Measurements from ENCODE around the gene RCN2. TPM values are rescaled to one million over a fixed set of nuclear protein-coding genes. Genes with fewer than 3 reads are reported as not detected.

RCN2 gene
- total and polyA plus RNA-seq, 2 of the 13 experiments (the other 11 are each of a cell fraction or from before 2014, with no cell fraction given) = 84.4 to 89.0 TPM

DNA sequence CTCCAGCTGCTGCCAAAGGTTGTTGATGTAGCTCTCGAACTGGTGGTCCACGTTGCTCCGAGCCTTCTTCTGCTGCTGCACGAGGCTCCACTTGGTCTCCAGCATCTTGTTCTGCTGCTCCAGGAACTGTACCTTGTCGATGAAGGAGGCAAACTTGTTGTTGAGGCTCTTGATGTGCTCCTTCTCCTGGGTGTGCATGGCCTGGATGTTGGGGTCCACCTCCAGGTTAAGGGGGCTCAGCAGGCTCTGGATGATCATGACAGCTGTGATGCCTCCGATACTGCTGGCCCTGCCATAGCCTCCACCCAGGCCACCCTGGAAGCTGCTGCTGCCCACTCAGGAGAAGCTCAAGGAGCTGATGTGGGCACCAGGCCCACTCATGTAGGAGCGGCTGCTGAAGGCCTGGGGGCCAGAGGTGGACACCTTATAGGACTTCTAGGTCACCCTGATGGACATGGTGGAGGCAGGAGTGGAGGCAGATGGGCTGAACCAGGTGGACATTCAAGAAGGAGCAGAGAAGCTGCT lies 48.5 kb downstream of the RCN2 start:
- H4K20me1 ChIP-seq (ENCODE audit: insufficient read depth, low read length) = no peaks in the 10 kb centered on the region
- ATAC-seq (no peak), DNase-seq (ENCODE audit: low spot score) (no peak), FAIRE-seq (no peak)
- ChIA-PET POLR2A (no interaction called here), CTCF (ENCODE audit: low intra/inter-chr PET ratio, low total read pairs) (no interaction called here)
- H3K27ac ChIP-seq (ENCODE audit: extremely low read length, insufficient read depth, low read length) = no peak overlapping the region
- no TSS peak for BruUV-seq (replicated peaks)
- 19% methylated on average over 6 of the region's 7 CpGs for WGBS (ENCODE audit: low lambda C conversion rate)
- H3K79me2 ChIP-seq (ENCODE audit: insufficient read depth, low read length) = no peaks in the 10 kb centered on the region
- intact Hi-C loops (cut with micrococcal nuclease; ENCODE audit: unreplicated experiment) (loop anchor here (5.0 kb wide), 1 partner anchor 362 kb away; no protein-coding TSS in a partner anchor), in situ Hi-C loops (cut with HindIII; ENCODE audit: extremely low pct_ligation_motif_present, low pct_unique_long_range_greater_than_20kb) (no loop called here)
- peaks cover 3 to 22% of the 10 kb centered on the region in 2 experiments; a peak in 4 of 5 replicates for H3K27me3 ChIP-seq (ENCODE audit: control insufficient read depth in 1 of 2, insufficient read depth in 2 of 2, low read length in 2 of 2)
- no peak overlapping the region for H3K4me3 ChIP-seq (replicated peaks in 1 of 3; ENCODE audit: insufficient read depth in 1 of 3, low read depth in 2 of 3, low read length in 3 of 3)
- H3K36me3 ChIP-seq (replicated peaks in 1 of 2; ENCODE audit: control insufficient read depth in 1 of 2, insufficient read depth in 2 of 2, low read length in 2 of 2) = no peaks in the 10 kb centered on the region
- H3K4me1 ChIP-seq (ENCODE audit: insufficient read depth, low read length) = peaks cover 7% of the 10 kb centered on the region; the same call in 1 of the 2 replicates
- H2AFZ ChIP-seq (ENCODE audit: low read length) = no peak overlapping the region
- H3K9me3 ChIP-seq (ENCODE audit: low read length) = no peaks in the 10 kb centered on the region
- TF ChIP-seq SIX4 (CRISPR knock-in tag; IDR thresholded peaks at IDR 0.05) (no peak), SOX5 (CRISPR knock-in tag; IDR thresholded peaks at IDR 0.05; ENCODE audit: borderline replicate concordance) (no peak), KAT8 (CRISPR knock-in tag; IDR thresholded peaks at IDR 0.05) (no peak), SATB2 (CRISPR knock-in tag; IDR thresholded peaks at IDR 0.05) (no peak), SP1 (IDR thresholded peaks at IDR 0.05) (no peak), SP1 (CRISPR knock-in tag; IDR thresholded peaks at IDR 0.05) (no peak), ZNF326 (CRISPR knock-in tag; IDR thresholded peaks at IDR 0.05; ENCODE audit: borderline replicate concordance) (no peak), MBD4 (IDR thresholded peaks at IDR 0.05; ENCODE audit: borderline replicate concordance, low read length) (no peak), GTF3A (CRISPR knock-in tag; conservative IDR thresholded peaks at IDR 0.05) (no peak), JARID2 (CRISPR knock-in tag; IDR thresholded peaks at IDR 0.05; ENCODE audit: insufficient replicate concordance) (no peak), ZUFSP (CRISPR knock-in tag; IDR thresholded peaks at IDR 0.05; ENCODE audit: borderline replicate concordance) (no peak), ZNF704 (CRISPR knock-in tag; IDR thresholded peaks at IDR 0.05; ENCODE audit: borderline replicate concordance) (no peak), NFYB (CRISPR knock-in tag; IDR thresholded peaks at IDR 0.05) (no peak), ZNF292 (CRISPR knock-in tag; IDR thresholded peaks at IDR 0.05; ENCODE audit: borderline replicate concordance, low read depth) (no peak), SNRNP70 (IDR thresholded peaks at IDR 0.05; ENCODE audit: low read depth, low read length) (no peak)
- TF ChIP-seq, protein P1, sequence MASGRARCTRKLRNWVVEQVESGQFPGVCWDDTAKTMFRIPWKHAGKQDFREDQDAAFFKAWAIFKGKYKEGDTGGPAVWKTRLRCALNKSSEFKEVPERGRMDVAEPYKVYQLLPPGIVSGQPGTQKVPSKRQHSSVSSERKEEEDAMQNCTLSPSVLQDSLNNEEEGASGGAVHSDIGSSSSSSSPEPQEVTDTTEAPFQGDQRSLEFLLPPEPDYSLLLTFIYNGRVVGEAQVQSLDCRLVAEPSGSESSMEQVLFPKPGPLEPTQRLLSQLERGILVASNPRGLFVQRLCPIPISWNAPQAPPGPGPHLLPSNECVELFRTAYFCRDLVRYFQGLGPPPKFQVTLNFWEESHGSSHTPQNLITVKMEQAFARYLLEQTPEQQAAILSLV (CRISPR knock-in tag; IDR thresholded peaks at IDR 0.05; ENCODE audit: borderline replicate concordance) = no peak
- TF ChIP-seq, protein P2, sequence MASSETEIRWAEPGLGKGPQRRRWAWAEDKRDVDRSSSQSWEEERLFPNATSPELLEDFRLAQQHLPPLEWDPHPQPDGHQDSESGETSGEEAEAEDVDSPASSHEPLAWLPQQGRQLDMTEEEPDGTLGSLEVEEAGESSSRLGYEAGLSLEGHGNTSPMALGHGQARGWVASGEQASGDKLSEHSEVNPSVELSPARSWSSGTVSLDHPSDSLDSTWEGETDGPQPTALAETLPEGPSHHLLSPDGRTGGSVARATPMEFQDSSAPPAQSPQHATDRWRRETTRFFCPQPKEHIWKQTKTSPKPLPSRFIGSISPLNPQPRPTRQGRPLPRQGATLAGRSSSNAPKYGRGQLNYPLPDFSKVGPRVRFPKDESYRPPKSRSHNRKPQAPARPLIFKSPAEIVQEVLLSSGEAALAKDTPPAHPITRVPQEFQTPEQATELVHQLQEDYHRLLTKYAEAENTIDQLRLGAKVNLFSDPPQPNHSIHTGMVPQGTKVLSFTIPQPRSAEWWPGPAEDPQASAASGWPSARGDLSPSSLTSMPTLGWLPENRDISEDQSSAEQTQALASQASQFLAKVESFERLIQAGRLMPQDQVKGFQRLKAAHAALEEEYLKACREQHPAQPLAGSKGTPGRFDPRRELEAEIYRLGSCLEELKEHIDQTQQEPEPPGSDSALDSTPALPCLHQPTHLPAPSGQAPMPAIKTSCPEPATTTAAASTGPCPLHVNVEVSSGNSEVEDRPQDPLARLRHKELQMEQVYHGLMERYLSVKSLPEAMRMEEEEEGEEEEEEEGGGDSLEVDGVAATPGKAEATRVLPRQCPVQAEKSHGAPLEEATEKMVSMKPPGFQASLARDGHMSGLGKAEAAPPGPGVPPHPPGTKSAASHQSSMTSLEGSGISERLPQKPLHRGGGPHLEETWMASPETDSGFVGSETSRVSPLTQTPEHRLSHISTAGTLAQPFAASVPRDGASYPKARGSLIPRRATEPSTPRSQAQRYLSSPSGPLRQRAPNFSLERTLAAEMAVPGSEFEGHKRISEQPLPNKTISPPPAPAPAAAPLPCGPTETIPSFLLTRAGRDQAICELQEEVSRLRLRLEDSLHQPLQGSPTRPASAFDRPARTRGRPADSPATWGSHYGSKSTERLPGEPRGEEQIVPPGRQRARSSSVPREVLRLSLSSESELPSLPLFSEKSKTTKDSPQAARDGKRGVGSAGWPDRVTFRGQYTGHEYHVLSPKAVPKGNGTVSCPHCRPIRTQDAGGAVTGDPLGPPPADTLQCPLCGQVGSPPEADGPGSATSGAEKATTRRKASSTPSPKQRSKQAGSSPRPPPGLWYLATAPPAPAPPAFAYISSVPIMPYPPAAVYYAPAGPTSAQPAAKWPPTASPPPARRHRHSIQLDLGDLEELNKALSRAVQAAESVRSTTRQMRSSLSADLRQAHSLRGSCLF (CRISPR knock-in tag; IDR thresholded peaks at IDR 0.05; ENCODE audit: borderline replicate concordance) = no peak
- H3K9ac ChIP-seq (ENCODE audit: insufficient read depth, low read depth, low read length) = no peak overlapping the region
- no peak overlapping the region for H3K4me2 ChIP-seq (ENCODE audit: low read depth, low read length)
